ENCODE measurements around the gene MINDY4B. TPM values are rescaled to one million over a fixed set of nuclear protein-coding genes. Genes with fewer than 3 reads are reported as not detected.

Gene MINDY4B
- polyA plus RNA-seq, 2 of the 4 experiments (the other 2 are of a cell fraction) = not detected

GRCh38 chr3:150890295-150890694, 14.9 kb downstream of the MINDY4B start:
- WGBS (ENCODE audit: missing lambda C conversion rate) = 66% methylated on average over 3 of the region's 3 CpGs
- DNase-seq (ENCODE audit: low read depth in 1 of 2, low spot score in 1 of 2) (no peak), ATAC-seq (no peak), FAIRE-seq (no peak)
- no peak overlapping the region for H3K4me2 ChIP-seq
- H3K4me1 ChIP-seq = no peaks in the 10 kb centered on the region
- H3K4me3 ChIP-seq = no peak overlapping the region
- ChIA-PET POLR2A (no interaction called here), CTCF (interaction anchor here (0.7 to 1.8 kb wide), 3 partner anchors 11 to 102 kb away, joined by 3 to 5 read pairs (median 3); no protein-coding TSS in a partner anchor)
- TF ChIP-seq MAFK (IDR thresholded peaks at IDR 0.05; ENCODE audit: partially characterized antibody) = no peak
- TF ChIP-seq ZFP36 (IDR thresholded peaks at IDR 0.05; ENCODE audit: borderline replicate concordance, partially characterized antibody) = no peak
- no peak for TF ChIP-seq RNF2 (IDR thresholded peaks at IDR 0.05; ENCODE audit: borderline replicate concordance, low read depth)
- no peak for TF ChIP-seq CHD2 (IDR thresholded peaks at IDR 0.05; ENCODE audit: low read length, partially characterized antibody)
- TF ChIP-seq BHLHE40 (IDR thresholded peaks at IDR 0.05; ENCODE audit: low read depth, low read length) = no peak
- TF ChIP-seq, protein P1, sequence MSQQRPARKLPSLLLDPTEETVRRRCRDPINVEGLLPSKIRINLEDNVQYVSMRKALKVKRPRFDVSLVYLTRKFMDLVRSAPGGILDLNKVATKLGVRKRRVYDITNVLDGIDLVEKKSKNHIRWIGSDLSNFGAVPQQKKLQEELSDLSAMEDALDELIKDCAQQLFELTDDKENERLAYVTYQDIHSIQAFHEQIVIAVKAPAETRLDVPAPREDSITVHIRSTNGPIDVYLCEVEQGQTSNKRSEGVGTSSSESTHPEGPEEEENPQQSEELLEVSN (IDR thresholded peaks at IDR 0.05; ENCODE audit: borderline replicate concordance, low read depth) = no peak
- no peak for TF ChIP-seq TP53 (CRISPR knock-in tag; IDR thresholded peaks at IDR 0.05)
- TF ChIP-seq, protein P2, sequence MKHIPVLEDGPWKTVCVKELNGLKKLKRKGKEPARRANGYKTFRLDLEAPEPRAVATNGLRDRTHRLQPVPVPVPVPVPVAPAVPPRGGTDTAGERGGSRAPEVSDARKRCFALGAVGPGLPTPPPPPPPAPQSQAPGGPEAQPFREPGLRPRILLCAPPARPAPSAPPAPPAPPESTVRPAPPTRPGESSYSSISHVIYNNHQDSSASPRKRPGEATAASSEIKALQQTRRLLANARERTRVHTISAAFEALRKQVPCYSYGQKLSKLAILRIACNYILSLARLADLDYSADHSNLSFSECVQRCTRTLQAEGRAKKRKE (CRISPR knock-in tag; IDR thresholded peaks at IDR 0.05; ENCODE audit: low read depth) = no peak
- no peak for TF ChIP-seq ESRRA (IDR thresholded peaks at IDR 0.05; ENCODE audit: borderline replicate concordance, low read length)
- no peak for TF ChIP-seq KDM5A (IDR thresholded peaks at IDR 0.05)
- TF ChIP-seq HOXA7 (CRISPR knock-in tag; IDR thresholded peaks at IDR 0.05) = no peak
- TF ChIP-seq MYC (IDR thresholded peaks at IDR 0.05; ENCODE audit: borderline replicate concordance, low read length) = no peak
- no peak for TF ChIP-seq ZNF302 (CRISPR knock-in tag; IDR thresholded peaks at IDR 0.05)
- no peak for TF ChIP-seq POLR2AphosphoS2 (conservative IDR thresholded peaks at IDR 0.05; ENCODE audit: low read length)
- H3K9me3 ChIP-seq = no peaks in the 10 kb centered on the region
- H3K27ac ChIP-seq = no peak overlapping the region

GRCh38 chr3:150889106-150889505, 16.1 kb downstream of the MINDY4B start:
- CTCF ChIA-PET = interaction anchor here (0.6 to 1.8 kb wide), 4 partner anchors 14 to 101 kb away, joined by 3 to 5 read pairs (median 3); no protein-coding TSS in a partner anchor
- H3K9me3 ChIP-seq = no peaks in the 10 kb centered on the region
- WGBS (ENCODE audit: missing lambda C conversion rate) = 51% methylated on average over 6 of the region's 6 CpGs
- H3K4me3 ChIP-seq = no peak overlapping the region
- H3K27ac ChIP-seq = no peak overlapping the region
- DNase-seq (ENCODE audit: low read depth in 1 of 2, low spot score in 1 of 2) (no peak), FAIRE-seq (no peak), ATAC-seq (no peak)
- TF ChIP-seq JUN (IDR thresholded peaks at IDR 0.05) = no peak
- TF ChIP-seq ESRRA (IDR thresholded peaks at IDR 0.05; ENCODE audit: borderline replicate concordance, low read length) = no peak
- no peak for TF ChIP-seq SMC3 (IDR thresholded peaks at IDR 0.05)
- TF ChIP-seq JUNB (IDR thresholded peaks at IDR 0.05) = no peak
- TF ChIP-seq CTCF (IDR thresholded peaks at IDR 0.05) = no peak
- no peak for TF ChIP-seq CHD4 (IDR thresholded peaks at IDR 0.05; ENCODE audit: borderline replicate concordance)
- no peak for TF ChIP-seq RNF2 (IDR thresholded peaks at IDR 0.05; ENCODE audit: borderline replicate concordance, low read depth)
- TF ChIP-seq, protein P3, sequence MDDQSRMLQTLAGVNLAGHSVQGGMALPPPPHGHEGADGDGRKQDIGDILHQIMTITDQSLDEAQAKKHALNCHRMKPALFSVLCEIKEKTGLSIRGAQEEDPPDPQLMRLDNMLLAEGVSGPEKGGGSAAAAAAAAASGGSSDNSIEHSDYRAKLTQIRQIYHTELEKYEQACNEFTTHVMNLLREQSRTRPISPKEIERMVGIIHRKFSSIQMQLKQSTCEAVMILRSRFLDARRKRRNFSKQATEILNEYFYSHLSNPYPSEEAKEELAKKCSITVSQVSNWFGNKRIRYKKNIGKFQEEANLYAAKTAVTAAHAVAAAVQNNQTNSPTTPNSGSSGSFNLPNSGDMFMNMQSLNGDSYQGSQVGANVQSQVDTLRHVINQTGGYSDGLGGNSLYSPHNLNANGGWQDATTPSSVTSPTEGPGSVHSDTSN (IDR thresholded peaks at IDR 0.05) = no peak
- no peak for TF ChIP-seq CEBPB (IDR thresholded peaks at IDR 0.05)
- TF ChIP-seq REST (IDR thresholded peaks at IDR 0.05) = no peak
- no peak for TF ChIP-seq EHMT2 (IDR thresholded peaks at IDR 0.05; ENCODE audit: low read depth)
- TF ChIP-seq MAFK (IDR thresholded peaks at IDR 0.05; ENCODE audit: partially characterized antibody) = no peak
- TF ChIP-seq ELK1 (IDR thresholded peaks at IDR 0.05; ENCODE audit: low read depth, low read length) = no peak
- POLR2A ChIA-PET = no interaction called here
- no peaks in the 10 kb centered on the region for H3K4me1 ChIP-seq
- no peak overlapping the region for H3K4me2 ChIP-seq
